ENCODE measurements around the gene SAP30. TPM values are rescaled to one million over a fixed set of nuclear protein-coding genes. Genes with fewer than 3 reads are reported as not detected.
A peak's percentile ranks its signal among the peaks of the same experiment; 100 is the strongest.

The SAP30 gene
- total RNA-seq, 4 donors from 2014 or later, result 22.2 to 47.9 (median 29.8) TPM

- 79 to 90% methylated on average over 3 of the region's 3 CpGs for WGBS, 2 donors
- no peak overlapping the region for H3K27ac ChIP-seq
- no peak for DNase-seq
- no peak overlapping the region for H3K4me3 ChIP-seq (replicated peaks in 1 of 3)
- intact Hi-C loops (cut with DNase I), result loop anchor here (5.0 kb wide), 2 partner anchors 74 to 396 kb away; no protein-coding TSS in a partner anchor
- H3K4me1 ChIP-seq, result no peaks in the 10 kb centered on the region
- no peaks in the 10 kb centered on the region for H3K27me3 ChIP-seq
- H3K36me3 ChIP-seq, result no peaks in the 10 kb centered on the region
- H3K9me3 ChIP-seq, result no peaks in the 10 kb centered on the region
- no peak for TF ChIP-seq CTCF (IDR thresholded peaks at IDR 0.05)
- TF ChIP-seq POLR2A (IDR thresholded peaks at IDR 0.05), result no peak
Measured at GRCh38 chr4:173418639-173419038, 47.9 kb downstream of the SAP30 start.

- Histone ChIP-seq H3K36me3 (no peaks in the 10 kb centered on the region), H3K4me1 (peaks cover 0 to 4% of the 10 kb centered on the region in 2 donors), H3K27me3 (no peaks in the 10 kb centered on the region), H3K9me3 (no peaks in the 10 kb centered on the region), H3K4me3 (replicated peaks in 1 of 3) (no peak overlapping the region), H3K27ac (no peak overlapping the region)
- WGBS, 2 donors, result 33 to 54% methylated on average over 4 of the region's 4 CpGs
- DNase-seq, result no peak
- TF ChIP-seq CTCF (IDR thresholded peaks at IDR 0.05), result peak in 5 of 6 experiments; percentile 31 to 61 (median 51)
- TF ChIP-seq POLR2A (IDR thresholded peaks at IDR 0.05), result no peak
- intact Hi-C loops (cut with DNase I), result no loop called here
Measured at GRCh38 chr4:173420324-173420752, 49.6 kb downstream of the SAP30 start.

- WGBS, 2 donors, result 98 to 99% methylated on average over 2 of the region's 2 CpGs
- intact Hi-C loops (cut with DNase I), result no loop called here
Measured at GRCh38 chr4:173420801-173421200, 50.0 kb downstream of the SAP30 start.

GRCh38 chr4:173424899-173425805 is 54.4 kb downstream of the SAP30 start:
- 85 to 92% methylated on average over 2 of the region's 2 CpGs for WGBS, 2 donors
- no peak for DNase-seq
- Histone ChIP-seq H3K4me1 (peaks cover 0 to 5% of the 10 kb centered on the region in 2 donors), H3K36me3 (no peaks in the 10 kb centered on the region), H3K27ac (no peak overlapping the region), H3K4me3 (replicated peaks in 1 of 3) (no peak overlapping the region), H3K27me3 (no peaks in the 10 kb centered on the region), H3K9me3 (no peaks in the 10 kb centered on the region)
- intact Hi-C loops (cut with DNase I), result no loop called here
- no peak for TF ChIP-seq POLR2A (IDR thresholded peaks at IDR 0.05)

More at GRCh38 chr4:173420801-173421200, 50.0 kb downstream of the SAP30 start:
- H3K9me3 ChIP-seq, result no peaks in the 10 kb centered on the region
- H3K36me3 ChIP-seq, result no peaks in the 10 kb centered on the region
- no peak for DNase-seq
- H3K27ac ChIP-seq, result no peak overlapping the region
- peaks cover 0 to 5% of the 10 kb centered on the region in 2 donors for H3K4me1 ChIP-seq
- no peaks in the 10 kb centered on the region for H3K27me3 ChIP-seq
- TF ChIP-seq POLR2A (IDR thresholded peaks at IDR 0.05) (no peak), CTCF (IDR thresholded peaks at IDR 0.05) (no peak)
- no peak overlapping the region for H3K4me3 ChIP-seq (replicated peaks in 1 of 3)

- Histone ChIP-seq H3K4me1 (peaks cover 0 to 5% of the 10 kb centered on the region in 2 donors), H3K27me3 (no peaks in the 10 kb centered on the region), H3K9me3 (no peaks in the 10 kb centered on the region), H3K4me3 (replicated peaks in 1 of 3) (no peak overlapping the region), H3K27ac (no peak overlapping the region), H3K36me3 (no peaks in the 10 kb centered on the region)
- intact Hi-C loops (cut with DNase I), result no loop called here
- DNase-seq, result no peak
- 84% methylated on average over 2 of the region's 2 CpGs for WGBS, 2 donors
- TF ChIP-seq POLR2A (IDR thresholded peaks at IDR 0.05) (no peak), CTCF (IDR thresholded peaks at IDR 0.05) (no peak)
Measured at GRCh38 chr4:173426064-173426463, 55.3 kb downstream of the SAP30 start.

Other genes with a start within 250 kb of the SAP30 start
- 10 to 100 TPM; 15.6 to 38.2 (median 23.8) TPM for gene GALNT7, start 202.1 kb upstream of the SAP30 start, total RNA-seq
- gene HMGB2, start 36.6 kb upstream of the SAP30 start, total RNA-seq, result 10 to 100 TPM; 13.3 to 47.8 (median 30.7) TPM
- under 1 TPM in 2 of 4 donors, not detected in 2; 0.11 to 0.27 TPM for gene SCRG1, start 28.2 kb downstream of the SAP30 start, total RNA-seq
- gene HAND2, start 159.3 kb downstream of the SAP30 start, total RNA-seq, result 1 to 10 TPM; 2.0 to 8.9 (median 4.0) TPM

Measured in thyroid gland (tissue), 4 donors.